HepG2 (cell line): ENCODE measurements around the gene ITGB2. TPM values are rescaled to one million over a fixed set of nuclear protein-coding genes. Genes with fewer than 3 reads are reported as not detected.

Experiments used
- ATAC-seq: fragments of 200-7000 bp; cut with Tn5 transposase; 3 replicates; pipeline ENCODE4 v1.9.1; 2020; ENCODE audit warnings: mild to moderate bottlenecking, moderate library complexity
- BruUV-seq: library from RNA; stranded (reverse); fragments of 400-500 nt; replicated peaks from 2 replicates; lab custom pipeline; 2021; lab: Mats Ljungman, UMichigan
- CTCF ChIA-PET: fragments of 300-600 bp; formaldehyde crosslinking; extraction: SDS; loops from one replicate; lab custom pipeline; 2021; ENCODE audit warnings: low total read pairs, inconsistent platforms, low intra/inter-chr PET ratio; lab: Yijun Ruan, JAX
- POLR2A ChIA-PET: fragments of 350-600 bp; sonication (Branson Sonifier 250); formaldehyde crosslinking; loops from one replicate; lab custom pipeline; 2020; ENCODE audit warnings: antibody characterized with exemption, inconsistent platforms; lab: Yijun Ruan, JAX
- DNase-seq: peaks from one replicate; pipeline ENCODE4 v3.0.0-alpha.2; 2015; ENCODE audit warnings: low spot score
- FAIRE-seq: peaks from 3 replicates; lab custom pipeline; 2011; peaks lifted over from hg19 to GRCh38; lab: Jason Lieb, UNC
- H2AFZ ChIP-seq: one replicate; pipeline ENCODE4 v1.6.1; 2011; ENCODE audit warnings: low read length, inconsistent platforms
- H3K27ac ChIP-seq: fragments of 300-600 bp; 3 replicates; pipeline ENCODE4 v1.8.0; 2011; ENCODE audit warnings: mixed run types, mild to moderate bottlenecking, mixed read lengths, low read length, inconsistent platforms; ENCODE audit not compliant: insufficient read depth; ENCODE audit errors: extremely low read length
- H3K27me3 ChIP-seq, 2 experiments: fragments of 200-600 bp in 1 of 2; 2 replicates in 1 of 2; 3 replicates in 1 of 2; pipeline versions ENCODE4 v1.6.0 to v1.8.0; 2011; ENCODE audit warnings: low read length in 2 of 2, mild to moderate bottlenecking in 2 of 2, moderate library complexity in 2 of 2, inconsistent platforms in 1 of 2; ENCODE audit not compliant: insufficient read depth in 2 of 2, control insufficient read depth in 1 of 2
- H3K36me3 ChIP-seq, 2 experiments: fragments of 200-600 bp in 1 of 2; replicated peaks in 1 of 2; 2 replicates in 1 of 2; 3 replicates in 1 of 2; pipeline versions ENCODE4 v1.5.1 to v1.8.0; 2011; ENCODE audit warnings: low read length in 2 of 2, inconsistent platforms in 1 of 2; ENCODE audit not compliant: insufficient read depth in 2 of 2, control insufficient read depth in 1 of 2
- H3K4me1 ChIP-seq: 2 replicates; pipeline ENCODE4 v1.5.1; 2012; ENCODE audit warnings: low read length, inconsistent platforms; ENCODE audit not compliant: insufficient read depth
- H3K4me2 ChIP-seq: 2 replicates; pipeline ENCODE4 v1.6.0; 2011; ENCODE audit warnings: low read depth, low read length, inconsistent platforms
- H3K4me3 ChIP-seq, 3 experiments: fragments of 200-600 bp in 1 of 3; sonication (generic), shearing (Covaris generic) in 1 of 3; replicated peaks in 1 of 3; 2 replicates each; pipeline ENCODE4 v1.5.1; 2011 to 2016; ENCODE audit warnings: low read length in 3 of 3, inconsistent platforms in 2 of 3, low read depth in 2 of 3, mild to moderate bottlenecking in 2 of 3, control low read depth in 1 of 3, mixed read lengths in 1 of 3; ENCODE audit not compliant: insufficient read depth in 1 of 3
- H3K79me2 ChIP-seq: one replicate; pipeline ENCODE4 v1.6.1; 2011; ENCODE audit warnings: low read length, inconsistent platforms; ENCODE audit not compliant: insufficient read depth
- H3K9ac ChIP-seq: 2 replicates; pipeline ENCODE4 v1.6.0; 2011; ENCODE audit warnings: mild to moderate bottlenecking, low read depth, low read length, inconsistent platforms; ENCODE audit not compliant: insufficient read depth
- H3K9me3 ChIP-seq: 2 replicates; pipeline ENCODE4 v1.5.1; 2012; ENCODE audit warnings: mild to moderate bottlenecking, low read length
- H4K20me1 ChIP-seq: 2 replicates; pipeline ENCODE4 v1.6.0; 2011; ENCODE audit warnings: inconsistent platforms, mild to moderate bottlenecking, low read length, moderate library complexity; ENCODE audit not compliant: insufficient read depth
- BCL3 ChIP-seq: sonication (generic); formaldehyde crosslinking; IDR thresholded peaks from 2 replicates; pipeline ENCODE4 v1.5.1; 2020; ENCODE audit warnings: mild to moderate bottlenecking, missing genetic modification reagents, moderate library complexity
- EZH2 ChIP-seq: conservative IDR thresholded peaks from 2 replicates; pipeline ENCODE4 v1.6.1; 2012; ENCODE audit warnings: mild to moderate bottlenecking, low read depth, low read length, moderate library complexity
- FOXO4 ChIP-seq: sonication (generic); formaldehyde crosslinking; conservative IDR thresholded peaks from 2 replicates; pipeline ENCODE4 v1.8.1; 2023; ENCODE audit warnings: missing genetic modification reagents
- HBP1 ChIP-seq: IDR thresholded peaks from 2 replicates; pipeline ENCODE4 v1.6.1; 2016; ENCODE audit warnings: low read depth, control low read depth
- IRF2 ChIP-seq: IDR thresholded peaks from 2 replicates; pipeline ENCODE4 v1.6.1; 2018; ENCODE audit warnings: missing genetic modification reagents, missing compliant biosample characterization
- ISL2 ChIP-seq: sonication (generic); formaldehyde crosslinking; IDR thresholded peaks from 2 replicates; pipeline ENCODE4 v1.5.0; 2020; ENCODE audit warnings: missing genetic modification reagents
- MED8 ChIP-seq: sonication (generic); formaldehyde crosslinking; IDR thresholded peaks from 2 replicates; pipeline ENCODE4 v1.8.1; 2023; ENCODE audit warnings: mild to moderate bottlenecking, missing genetic modification reagents; ENCODE audit not compliant: insufficient replicate concordance
- MEF2D ChIP-seq: sonication (generic); formaldehyde crosslinking; IDR thresholded peaks from 2 replicates; pipeline ENCODE4 v1.5.1; 2020; ENCODE audit warnings: mild to moderate bottlenecking, missing genetic modification reagents
- PAXIP1 ChIP-seq: sonication (generic); formaldehyde crosslinking; conservative IDR thresholded peaks from 2 replicates; pipeline ENCODE4 v1.4.0; 2020; ENCODE audit warnings: mild to moderate bottlenecking, missing genetic modification reagents, moderate library complexity
- REXO4 ChIP-seq: sonication (generic); formaldehyde crosslinking; IDR thresholded peaks from 2 replicates; pipeline ENCODE4 v1.8.0; 2022; ENCODE audit warnings: missing genetic modification reagents, mild to moderate bottlenecking, borderline replicate concordance
- TFAP4 ChIP-seq: sonication (generic); IDR thresholded peaks from 2 replicates; pipeline ENCODE4 v1.6.1; 2016; ENCODE audit warnings: low read depth, borderline replicate concordance
- ZNF740 ChIP-seq: sonication (generic); formaldehyde crosslinking; IDR thresholded peaks from 2 replicates; pipeline ENCODE4 v1.4.0; 2020; ENCODE audit warnings: missing genetic modification reagents
- WGBS: methylation state at CpG from one replicate; pipeline ENCODE4 v1.1.6; 2017; ENCODE audit warnings: low lambda C conversion rate; 5-methylcytosine and 5-hydroxymethylcytosine counted together
- in situ Hi-C: cut with HindIII; loops from 2 replicates; pipeline ENCODE4 v1.10.0; 2017; ENCODE audit warnings: low pct_unique_long_range_greater_than_20kb; ENCODE audit not compliant: extremely low pct_ligation_motif_present
- intact Hi-C: fragments of 100-400 bp; cut with micrococcal nuclease; formaldehyde crosslinking; loops from one replicate; pipeline ENCODE4 v1.10.0; 2022; ENCODE audit not compliant: unreplicated experiment
- polyA plus RNA-seq, 8 experiments: library from polyadenylated mRNA; depleted of rRNA in 3 of 8; stranded (reverse) in 7 of 8; unstranded in 1 of 8; fragments of >200 nt; fragmentation: Illumina TruSeq in 4 of 8; extraction: Trizol in 4 of 8; gene quantifications; 2 replicates each; pipeline versions ENCODE4 v1.2.1 to v1.2.3, GENCODE V29; 2011 to 2016; ENCODE audit warnings: low read depth in 4 of 8, missing spikeins in 1 of 8, mixed read lengths in 1 of 8; ENCODE audit not compliant: insufficient read depth in 1 of 8
- total RNA-seq, 5 experiments: library from RNA; depleted of rRNA; stranded (reverse); fragments of >200 nt; fragmentation: Illumina TruSeq; extraction: Trizol; gene quantifications; 2 replicates each; pipeline ENCODE4 v1.2.3, GENCODE V29; 2016; ENCODE audit warnings: low read depth in 1 of 5

ITGB2 gene
- total and polyA plus RNA-seq, 2 of the 13 experiments (the other 11 are each of a cell fraction or from before 2014, with no cell fraction given), result 4.2 to 18.0 TPM

- BruUV-seq, result no TSS peak
- Histone ChIP-seq H3K36me3 (no peaks in the 10 kb centered on the region), H2AFZ (no peak overlapping the region), H3K4me2 (peak overlapping the region; percentile 100), H3K27ac (peak overlapping the region; percentile 15), H3K9ac (peak overlapping the region; percentile 86; the same call in 1 of the 2 replicates), H3K79me2 (no peaks in the 10 kb centered on the region), H3K9me3 (no peaks in the 10 kb centered on the region), H3K27me3 (no peaks in the 10 kb centered on the region), H3K4me3 (peak overlapping the region in 1 of 3 experiments; percentile 40; a peak in 1 of 6 replicates), H3K4me1 (peaks cover 94% of the 10 kb centered on the region), H4K20me1 (no peaks in the 10 kb centered on the region)
- DNase-seq (peak; percentile 65), ATAC-seq (peak; percentile 2; the same call in 1 of the 3 replicates), FAIRE-seq (no peak)
- in situ Hi-C loops (loop anchor here (5.0 kb wide), 2 partner anchors 63 to 108 kb away; partner anchors contain the start of gene UBE2G2), intact Hi-C loops (loop anchor here (5.0 to 10.0 kb wide), 2 partner anchors 66 to 108 kb away; partner anchors contain the start of gene UBE2G2)
- CTCF ChIA-PET, result interaction anchor here (1.2 kb wide), 1 partner anchor 17 kb away, joined by 3 read pairs; no protein-coding TSS in a partner anchor
- POLR2A ChIA-PET, result interaction anchor here (0.6 to 5.8 kb wide), 7 partner anchors 16 to 109 kb away, joined by 3 to 50 read pairs (median 5); partner anchors contain the start of genes PTTG1IP and UBE2G2
- WGBS, result 46% methylated on average over 10 of the region's 27 CpGs
- TF ChIP-seq ISL2 (CRISPR knock-in tag) (0 out of 2 replicates have a peak, but pooled peaks have one; percentile 35), MED8 (CRISPR knock-in tag) (no peak), EZH2 (no peak), FOXO4 (CRISPR knock-in tag) (no peak), HBP1 (no peak), TFAP4 (peak; percentile 53; the same call in 1 of the 2 replicates), BCL3 (peak; percentile 85; the same call in 1 of the 2 replicates), PAXIP1 (CRISPR knock-in tag) (peak; percentile 74; the same call in 1 of the 2 replicates), REXO4 (CRISPR knock-in tag) (no peak), IRF2 (CRISPR knock-in tag) (no peak), ZNF740 (CRISPR knock-in tag) (no peak), MEF2D (CRISPR knock-in tag) (no peak)
Measured at GRCh38 chr21:44910229-44911067, 10.3 kb downstream of the ITGB2 start.
